HG02852 (cell line): ENCODE measurements around the gene HSPA13.
A peak's percentile ranks its signal among the peaks of the same experiment; 100 is the strongest.
"Not testable (repeated sequence)": the region's sequence is repeated elsewhere in the genome, so short reads cannot be mapped to it uniquely, and the experiment has no call there.

Source experiments
- ATAC-seq: cut with Tn5 transposase; IDR thresholded peaks from one replicate; pipeline ENCODE4 v1.9.1; 2021; ENCODE audit warnings: mild to moderate bottlenecking, moderate library complexity; ENCODE audit not compliant: unreplicated experiment

HSPA13 gene

GRCh38 chr21:14382835-14383595 lies at the start of gene HSPA13:
Gene HSPA13, minus strand, starts transcription at chr21:14383146. Its CDS starts 27 bp downstream, at chr21:14383119.
- ATAC-seq: peak; percentile 98

- ATAC-seq: no peak
Measured at GRCh38 chr21:14418920-14419319, 36.0 kb upstream of the HSPA13 start.

DNA sequence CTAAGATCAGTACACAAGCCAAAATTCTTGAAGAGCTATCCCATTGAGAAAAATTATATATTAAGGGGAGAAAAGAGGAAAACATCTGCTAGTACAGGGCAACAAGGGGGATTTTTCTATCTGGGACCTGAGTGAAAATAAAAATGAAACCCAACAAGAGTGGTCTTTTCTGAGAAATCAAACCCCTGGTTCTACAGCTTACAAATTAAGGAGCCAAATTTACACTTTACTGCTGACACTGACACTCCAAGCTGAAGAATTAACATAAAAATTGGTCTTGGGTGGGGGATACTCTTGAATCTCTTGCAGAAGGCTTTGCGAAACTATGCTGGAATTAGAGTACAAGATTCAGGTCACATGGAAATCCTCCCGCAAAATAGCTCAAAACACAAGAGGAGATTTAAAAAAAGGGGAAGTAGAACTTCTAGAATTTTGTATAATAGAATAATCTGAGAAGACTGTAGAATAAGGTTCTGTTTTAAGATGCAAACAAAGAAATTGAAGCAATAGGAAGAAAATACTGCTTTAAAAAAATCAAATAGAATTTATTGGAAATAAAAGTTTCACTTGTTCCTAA lies 32.1 kb upstream of the HSPA13 start:
- no peak for ATAC-seq

DNA sequence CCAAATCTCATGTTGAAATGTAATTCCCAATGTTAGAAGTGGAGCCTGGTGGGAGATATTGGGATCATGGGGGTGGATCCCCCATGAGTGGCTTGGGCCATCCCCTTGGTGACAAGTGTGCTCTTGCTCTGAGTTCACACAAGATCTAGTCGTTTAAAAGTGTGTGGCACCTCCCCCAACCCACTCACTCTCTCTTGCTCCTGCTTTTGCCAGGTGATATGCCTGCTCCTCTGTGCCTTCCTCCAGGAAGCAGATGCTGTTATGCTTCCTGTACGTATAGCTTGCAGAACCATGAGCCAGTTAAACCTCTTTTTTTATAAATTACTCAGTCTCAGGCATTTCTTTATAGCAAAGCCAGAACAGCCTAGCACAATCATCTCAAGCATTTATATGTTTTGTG lies 23.0 kb upstream of the HSPA13 start:
- ATAC-seq: no peak

GRCh38 chr21:14405225-14405624 lies 22.3 kb upstream of the HSPA13 start:
- ATAC-seq: no peak

- ATAC-seq: no peak
Measured at GRCh38 chr21:14403681-14404318, 20.9 kb upstream of the HSPA13 start.

GRCh38 chr21:14401217-14401616 lies 18.3 kb upstream of the HSPA13 start:
- no peak for ATAC-seq

DNA sequence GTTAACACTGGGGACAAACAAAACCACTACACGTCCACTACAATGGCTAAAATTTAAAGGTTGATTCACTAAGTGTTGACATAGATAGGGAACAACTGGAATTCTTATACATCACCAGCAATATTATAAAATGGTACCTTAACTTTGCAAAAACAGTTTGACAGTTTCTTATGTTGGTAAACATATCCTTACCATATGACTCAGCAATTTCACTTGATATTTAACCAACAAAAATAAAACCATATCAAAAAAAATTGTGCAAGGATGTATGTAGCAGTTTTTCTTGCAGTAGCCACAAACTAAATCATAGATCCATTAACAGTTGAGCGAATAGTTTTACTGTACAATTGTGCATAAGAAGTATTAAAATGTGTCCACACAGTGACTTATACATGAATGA lies 5.3 kb upstream of the HSPA13 start:
- ATAC-seq: no peak

GRCh38 chr21:14384453-14384852 lies 1.5 kb upstream of the HSPA13 start:
- ATAC-seq: no peak

DNA sequence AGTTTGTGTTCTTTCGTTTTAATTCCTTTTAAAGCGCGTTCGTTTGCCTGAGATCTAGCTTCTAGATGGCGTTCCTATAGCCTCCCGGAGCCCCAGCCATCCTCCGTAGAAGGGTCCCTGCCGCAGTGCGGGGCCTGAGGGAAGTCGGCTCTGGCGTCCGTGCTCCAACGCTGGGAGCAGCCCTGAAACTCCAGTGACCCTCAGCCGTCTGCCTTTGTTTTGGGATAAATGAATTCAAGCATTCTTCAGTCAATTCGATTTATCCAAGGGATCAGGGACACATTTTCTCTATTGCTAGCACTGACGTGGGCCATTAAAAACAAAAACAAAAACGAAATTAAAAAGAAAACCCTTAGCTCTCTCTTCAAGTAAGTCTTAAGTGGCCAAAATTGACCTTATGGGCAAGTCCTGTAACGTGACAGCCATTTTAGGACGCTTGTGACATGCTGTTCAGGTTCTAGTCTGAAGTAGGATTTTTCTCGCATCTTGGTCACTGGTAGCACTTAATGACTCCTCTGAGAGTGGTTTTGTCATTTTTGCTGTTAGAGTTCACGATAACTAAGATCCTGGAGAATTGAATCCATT lies 742 bp upstream of the HSPA13 start:
- ATAC-seq: peak; percentile 31

- ATAC-seq: peak; percentile 1
Measured at GRCh38 chr21:14382486-14382834, 486 bp downstream of the HSPA13 start.

DNA sequence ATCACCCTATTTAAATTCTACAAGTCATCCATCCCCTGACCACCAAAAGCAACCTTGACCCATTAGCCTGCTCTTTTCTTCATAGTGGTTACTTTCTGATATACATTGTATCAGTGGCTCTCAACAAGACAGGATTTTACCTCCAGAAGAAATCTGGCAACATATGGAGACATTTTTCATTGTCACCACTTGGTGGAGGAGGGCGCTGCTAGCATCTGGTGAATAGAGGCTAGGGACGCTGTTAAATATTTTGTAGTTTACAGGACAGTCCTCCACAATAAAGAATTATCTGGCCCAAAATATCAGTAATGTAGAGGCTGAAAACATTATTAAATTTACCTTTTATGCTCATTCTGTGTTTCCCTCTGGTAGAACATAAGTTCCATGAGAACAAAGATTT lies 6.1 kb downstream of the HSPA13 start:
- ATAC-seq: no peak

DNA sequence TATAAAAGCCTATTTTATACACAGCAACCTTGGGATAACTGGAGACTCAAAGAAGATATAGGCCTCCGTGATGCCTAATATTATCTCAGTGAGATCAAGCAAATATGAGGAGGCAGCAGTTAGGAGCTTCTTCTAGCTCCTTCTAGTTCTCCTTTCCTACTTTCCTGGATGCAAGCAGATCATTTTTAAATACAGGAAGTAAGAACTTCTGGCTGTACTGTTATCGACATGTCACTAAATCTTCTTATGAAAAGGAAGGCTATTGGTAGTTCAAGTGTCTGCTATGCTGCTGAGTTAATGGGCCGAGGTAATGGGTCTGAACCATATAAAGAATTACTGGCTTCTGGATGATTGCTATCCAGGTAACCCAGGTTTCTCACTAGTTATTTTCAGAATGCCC lies 15.9 kb downstream of the HSPA13 start:
- no peak for ATAC-seq

DNA sequence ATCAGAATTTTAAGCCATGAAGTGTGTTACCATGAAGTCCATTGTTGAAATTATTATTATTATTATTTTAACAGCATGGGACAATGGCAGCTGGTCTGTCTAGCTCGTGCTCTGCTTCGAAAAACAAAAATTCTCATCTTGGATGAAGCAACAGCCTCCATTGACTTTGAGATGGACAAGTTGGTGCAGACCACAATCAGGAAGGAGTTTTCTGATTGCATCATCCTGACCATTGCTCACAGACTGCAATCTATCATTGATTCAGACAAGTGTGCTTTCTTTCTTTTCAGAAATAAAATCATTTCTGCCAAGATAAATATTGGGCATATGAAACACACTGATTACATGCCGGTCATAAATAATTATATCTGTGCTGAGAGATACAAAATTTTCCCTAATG lies 21.0 kb downstream of the HSPA13 start:
- no peak for ATAC-seq

DNA sequence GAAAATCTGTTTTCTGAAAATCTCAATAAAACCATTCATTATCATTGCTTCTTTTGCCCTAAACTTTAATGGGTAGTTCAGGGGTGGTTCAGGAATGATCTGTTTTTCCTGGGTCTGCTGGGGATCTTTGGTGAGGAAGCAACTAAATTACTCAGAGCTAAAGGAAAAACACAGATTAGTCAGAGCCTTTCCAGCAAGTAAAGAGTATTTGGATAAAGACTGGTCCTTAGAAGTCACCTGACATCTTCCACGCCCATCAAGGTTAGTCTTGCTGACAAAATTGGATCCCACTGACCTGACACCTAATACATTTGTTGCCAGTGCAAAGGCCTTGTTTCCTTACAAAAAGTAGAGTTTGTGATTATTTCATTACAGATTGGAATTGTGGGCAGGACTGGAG lies 24.2 kb downstream of the HSPA13 start:
- ATAC-seq: no peak

GRCh38 chr21:14356746-14357145 lies 26.2 kb downstream of the HSPA13 start:
- no peak for ATAC-seq

GRCh38 chr21:14354515-14354914 lies 28.4 kb downstream of the HSPA13 start:
- no peak for ATAC-seq

- no peak for ATAC-seq
Measured at GRCh38 chr21:14353726-14354125, 29.2 kb downstream of the HSPA13 start.

GRCh38 chr21:14353231-14353630 lies 29.7 kb downstream of the HSPA13 start:
- ATAC-seq: no peak

DNA sequence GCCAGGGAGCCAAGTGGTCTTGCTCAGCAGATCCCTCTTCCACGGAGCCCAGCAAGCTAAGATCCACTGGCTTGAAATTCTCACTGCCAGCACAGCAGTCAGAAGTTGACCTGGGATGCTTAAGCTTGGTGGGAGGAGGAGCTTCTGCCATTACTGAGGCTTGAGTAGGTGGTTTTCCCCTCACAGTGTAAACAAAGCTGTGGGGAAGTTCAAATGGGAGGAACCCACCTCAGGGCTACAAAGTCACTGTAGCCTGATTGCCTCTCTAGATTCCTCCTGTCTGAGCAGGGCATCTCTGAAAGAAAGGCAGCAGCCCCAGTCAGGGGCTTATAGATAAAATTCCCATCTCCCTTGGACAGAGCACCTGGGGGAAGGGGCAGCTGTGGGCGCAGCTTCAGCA lies 55.6 kb downstream of the HSPA13 start:
- ATAC-seq: not testable (repeated sequence)

DNA sequence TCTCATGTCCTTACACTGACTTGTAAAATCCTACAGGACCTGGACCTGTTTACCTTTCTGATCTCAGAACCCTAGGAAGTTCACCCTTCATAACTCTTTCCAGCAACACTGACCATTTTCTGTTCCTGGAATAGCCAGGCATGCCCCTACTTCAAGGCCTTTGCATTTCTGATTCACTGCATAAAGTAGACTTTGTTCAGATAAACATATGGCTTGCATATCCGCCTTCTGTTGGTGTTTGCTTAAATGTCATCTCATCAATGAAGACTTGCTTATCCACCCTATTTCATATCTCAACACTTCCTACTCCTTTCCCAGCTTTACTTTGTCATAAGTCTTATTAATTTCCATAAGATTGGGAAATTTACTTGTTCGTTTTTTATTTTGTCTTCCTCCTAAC lies 57.4 kb downstream of the HSPA13 start:
- no peak for ATAC-seq
